Measurements from ENCODE around the gene ATF7IP.

The ATF7IP gene

DNA sequence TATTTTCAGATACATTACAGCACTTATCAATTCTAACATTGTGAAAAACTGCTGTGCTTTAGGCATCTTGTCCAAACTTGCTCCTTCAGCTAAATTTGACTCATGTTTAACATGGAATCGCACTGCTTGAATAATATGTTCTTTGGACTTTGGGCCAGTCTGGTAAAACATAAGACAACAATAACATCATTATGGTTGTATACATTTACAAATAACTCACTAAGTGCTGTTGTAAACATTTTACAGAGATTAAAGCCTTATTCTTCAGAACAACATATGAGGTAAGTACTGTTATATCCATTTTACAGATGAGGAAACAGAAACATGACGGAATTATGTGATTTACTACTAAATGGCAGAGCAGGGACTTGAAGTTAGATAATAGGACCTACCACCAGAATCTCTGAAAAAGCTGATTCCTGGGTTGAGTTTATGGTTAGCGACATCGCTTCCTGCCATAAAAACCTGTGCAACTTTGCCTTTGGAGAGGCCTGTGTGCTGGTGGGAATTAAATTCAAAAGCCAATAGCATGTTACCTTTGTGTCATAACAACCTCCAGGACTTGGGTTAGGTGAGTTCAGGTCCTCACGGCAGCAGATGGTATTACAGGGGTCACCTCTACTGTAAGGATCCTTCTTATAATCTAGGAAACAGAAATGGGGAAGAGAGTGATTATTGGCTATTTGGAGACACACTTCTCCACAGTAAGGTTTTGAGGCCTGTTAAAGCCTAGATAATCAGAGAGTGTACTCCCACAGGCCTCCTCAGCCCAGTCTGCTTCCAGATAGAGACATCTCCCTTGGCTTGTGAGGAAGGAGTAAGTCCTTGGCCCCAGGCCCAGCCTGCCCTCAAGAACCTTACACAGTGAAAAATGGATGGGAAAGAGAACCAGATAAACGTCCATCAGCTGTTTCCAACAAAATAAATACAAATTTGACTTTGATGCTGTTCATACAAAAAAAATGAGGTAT, 140.4 kb downstream of the ATF7IP start:
- no peak for DNase-seq

DNA sequence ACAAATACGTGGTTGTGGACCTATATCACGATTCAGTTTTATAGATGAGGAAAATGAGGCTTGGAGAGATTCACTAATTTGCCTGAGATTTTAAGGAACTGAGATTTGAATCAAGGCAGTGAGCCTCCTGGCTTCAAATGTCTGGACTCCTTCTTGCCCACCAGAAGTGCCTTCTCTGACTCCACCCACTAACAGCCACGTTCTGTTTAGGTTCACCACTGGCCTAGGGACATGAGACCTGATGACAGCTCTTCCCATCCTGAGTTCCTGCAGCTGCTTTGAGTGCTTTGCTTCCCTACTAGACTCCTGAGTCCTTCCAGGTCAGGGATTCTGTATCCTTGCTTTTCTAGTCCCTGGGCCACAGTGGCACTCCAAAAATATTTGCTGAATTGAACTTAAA, 145.1 kb downstream of the ATF7IP start:
- no peak for DNase-seq

DNA sequence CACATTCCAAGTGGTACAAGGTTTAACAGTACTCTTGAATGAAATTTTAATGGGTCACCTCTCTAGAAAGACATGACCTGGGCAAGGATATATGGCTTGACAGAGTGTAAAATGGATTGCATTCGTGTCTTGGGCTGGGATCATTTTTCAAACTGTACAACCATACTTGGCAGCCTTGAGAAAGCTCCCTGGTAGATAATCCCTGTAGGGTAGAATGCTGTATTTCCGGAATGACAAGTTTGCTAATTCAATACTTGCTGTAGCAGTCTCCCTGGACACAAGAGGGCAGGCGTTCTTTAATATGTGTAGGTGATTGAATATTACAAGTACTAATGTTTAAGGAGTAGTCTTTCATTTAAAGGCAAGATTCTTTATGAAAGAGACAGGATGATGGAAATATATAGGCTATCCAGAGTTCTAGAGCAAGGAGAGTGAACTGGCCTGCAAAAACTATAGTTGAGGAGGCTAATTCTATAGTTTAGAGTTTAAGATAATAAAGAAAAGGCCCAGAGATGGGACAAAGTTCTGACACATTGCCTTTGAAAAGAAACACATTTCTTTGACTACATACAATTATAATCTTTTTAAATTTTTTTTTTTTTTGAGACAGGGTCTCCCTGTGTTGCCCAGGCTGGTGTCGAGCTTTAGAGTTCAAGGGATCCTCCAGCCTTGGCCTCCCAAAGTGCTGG, 148.8 kb downstream of the ATF7IP start:
- no peak for DNase-seq

DNA sequence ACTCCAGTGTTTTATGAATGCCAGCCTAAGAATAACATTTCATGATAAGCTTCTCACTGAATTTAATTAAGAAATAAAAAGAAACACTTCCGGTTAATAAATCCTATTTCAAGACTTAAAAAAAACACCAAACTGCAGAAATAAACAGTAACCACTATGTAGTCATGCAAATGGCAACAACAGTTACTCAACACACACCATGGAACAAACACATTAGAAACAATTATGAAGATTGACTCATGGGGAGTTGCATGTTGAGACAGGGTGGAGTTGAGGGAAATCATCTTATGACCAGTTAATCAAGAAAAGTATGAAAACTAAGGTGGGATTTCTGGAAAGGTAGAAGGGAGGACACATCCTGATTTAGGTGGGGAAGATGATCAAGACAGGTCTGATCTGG, 149.5 kb downstream of the ATF7IP start:
- DNase-seq = no peak

DNA sequence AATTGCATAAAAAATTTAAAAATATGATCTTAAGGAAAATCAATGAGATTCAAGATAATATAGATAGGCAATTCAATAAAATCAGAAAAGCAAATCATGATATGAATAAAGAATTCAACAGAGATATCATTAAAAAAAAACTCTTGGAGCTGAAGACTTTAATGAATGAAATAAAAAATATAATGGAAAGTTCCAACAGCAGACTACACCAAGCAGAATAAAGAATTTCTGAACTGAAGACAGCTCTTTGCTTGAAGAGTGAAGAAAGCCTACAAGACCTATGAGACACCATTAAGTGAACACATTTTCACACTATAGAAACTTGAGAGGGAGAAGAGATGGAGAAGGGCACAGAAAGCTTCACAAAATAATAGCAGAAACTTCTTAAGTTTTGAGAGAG, 156.3 kb downstream of the ATF7IP start:
- DNase-seq = no peak

DNA sequence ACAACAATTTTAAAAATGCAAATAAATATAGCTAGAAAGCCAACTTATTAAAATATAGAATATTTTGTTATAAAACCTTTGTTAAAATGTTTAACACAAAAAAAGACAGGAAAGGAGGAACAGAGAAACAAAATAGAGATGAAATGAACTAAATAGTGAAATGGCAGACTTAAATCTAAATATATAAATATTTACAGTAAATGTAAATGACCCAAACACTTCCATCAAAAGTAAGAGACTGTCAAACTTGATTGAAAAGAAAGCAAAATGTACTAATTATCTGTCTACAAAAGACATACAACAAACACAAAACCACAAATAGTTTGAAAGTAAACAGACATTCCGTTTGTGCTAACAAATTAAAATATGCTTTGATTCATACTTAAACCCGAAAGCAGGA, 160.5 kb downstream of the ATF7IP start:
- no peak for DNase-seq

DNA sequence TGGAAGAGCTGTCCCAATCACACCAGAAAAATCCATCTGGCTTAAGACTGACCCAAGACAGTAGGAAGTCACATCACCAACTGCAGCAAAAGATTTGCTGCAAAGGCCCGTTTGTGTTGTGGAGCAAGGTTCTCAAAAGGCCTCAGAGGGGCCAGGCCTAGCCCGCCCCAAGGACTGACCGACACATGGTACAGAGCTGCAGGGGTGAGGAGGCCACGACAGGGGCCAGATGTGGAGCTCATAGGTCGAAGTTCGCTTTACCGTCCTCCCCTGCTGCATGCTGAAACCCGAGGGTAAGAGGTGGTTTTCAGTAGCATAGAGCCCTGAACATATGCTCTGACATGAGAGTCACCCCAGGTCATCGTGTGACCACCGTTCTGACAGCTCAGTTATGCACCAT, 166.7 kb downstream of the ATF7IP start:
- no peak for DNase-seq

DNA sequence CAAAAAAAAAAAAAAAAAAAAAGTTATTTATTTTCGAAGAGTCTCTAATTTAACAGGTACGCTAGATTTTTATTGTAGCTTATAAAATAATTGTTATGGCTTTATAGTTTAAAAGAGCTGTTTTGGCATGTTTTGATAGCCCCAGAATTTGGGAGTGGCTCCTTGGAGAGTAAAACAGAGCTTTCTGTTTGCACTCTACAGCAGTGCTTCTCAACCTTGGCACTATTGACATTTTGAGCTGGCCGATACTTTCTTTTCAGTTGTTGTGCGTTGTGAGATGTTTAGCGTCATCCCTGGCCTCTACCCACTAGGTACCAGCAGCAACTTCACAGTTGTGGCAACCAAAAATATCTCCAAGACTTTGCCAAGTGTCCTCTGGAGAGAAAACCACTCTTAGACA, 171.6 kb downstream of the ATF7IP start:
- DNase-seq = no peak

DNA sequence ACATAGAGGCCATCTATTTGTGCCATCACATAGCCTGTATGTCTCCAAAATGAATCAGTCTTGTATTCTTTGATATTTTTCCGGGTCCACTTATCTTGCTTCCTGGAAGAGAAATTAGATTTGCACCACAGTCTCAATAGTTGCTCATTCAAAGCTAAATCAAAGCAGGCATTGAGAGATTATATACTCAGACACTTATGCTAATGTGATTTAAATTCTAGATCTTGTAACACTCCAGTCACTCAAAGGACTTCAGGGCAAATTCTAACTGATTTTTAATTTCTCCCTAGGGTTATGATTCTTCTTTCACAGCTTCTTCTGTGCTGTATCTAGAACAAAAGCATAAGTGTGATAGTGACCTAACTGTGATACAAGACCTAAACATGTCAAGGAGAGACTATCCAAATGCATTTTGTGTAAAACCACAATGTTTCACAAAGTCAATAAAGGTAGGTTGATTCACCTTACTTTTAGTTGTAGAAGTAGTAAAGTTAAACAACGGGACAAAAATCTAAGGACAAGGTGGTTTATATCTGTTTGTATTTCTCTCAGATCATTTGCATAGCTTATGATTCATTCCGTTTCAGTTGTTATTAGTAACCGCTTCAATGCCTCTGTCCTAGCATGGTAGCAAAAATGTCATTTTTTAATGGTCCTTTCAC, 175.4 kb downstream of the ATF7IP start:
- DNase-seq = no peak

DNA sequence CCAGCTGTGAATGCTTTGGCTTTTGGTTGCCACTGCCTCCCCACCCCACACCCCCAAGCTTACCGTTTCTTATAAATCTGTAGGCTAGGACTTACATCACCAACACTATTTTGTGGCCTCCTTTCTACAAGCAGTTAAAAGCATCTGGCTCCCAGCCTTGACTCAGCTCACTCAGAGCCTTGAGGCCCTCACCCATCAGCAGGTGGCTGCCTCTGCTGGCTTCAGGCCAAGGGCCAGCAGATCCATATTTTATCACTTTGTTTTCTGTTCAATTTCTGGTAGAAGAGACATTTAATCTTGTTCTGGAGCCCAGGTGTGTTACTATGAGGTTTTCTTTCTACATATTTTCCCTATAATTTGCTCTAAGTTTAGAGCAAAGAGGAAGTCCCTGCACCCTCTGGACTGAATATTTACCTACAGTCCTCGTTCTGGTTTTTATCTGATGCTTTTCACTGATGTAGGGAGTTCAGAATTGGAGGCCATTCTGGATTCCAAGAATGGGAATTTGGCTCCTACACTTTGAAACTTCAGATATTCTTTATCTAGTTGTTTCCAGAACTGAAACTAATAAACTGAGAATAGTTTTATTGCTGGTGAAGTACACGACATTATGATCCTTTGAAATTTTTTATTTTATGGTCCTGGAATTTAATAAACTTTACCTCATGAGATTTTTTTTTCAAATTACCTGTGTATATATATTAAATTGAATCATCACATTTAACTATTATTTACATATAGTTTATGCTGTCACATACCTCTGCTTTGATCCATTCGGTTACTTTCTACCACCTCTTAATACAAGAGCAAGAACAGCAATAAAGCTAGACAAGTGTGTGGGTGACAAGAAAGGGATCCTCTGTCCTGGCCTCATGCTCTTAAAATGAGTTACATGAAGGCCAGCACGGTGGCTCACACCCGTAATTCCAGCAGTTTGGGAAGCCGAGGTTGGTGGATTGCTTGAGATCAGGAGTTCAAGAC, 180.0 kb downstream of the ATF7IP start:
- DNase-seq = no peak

DNA sequence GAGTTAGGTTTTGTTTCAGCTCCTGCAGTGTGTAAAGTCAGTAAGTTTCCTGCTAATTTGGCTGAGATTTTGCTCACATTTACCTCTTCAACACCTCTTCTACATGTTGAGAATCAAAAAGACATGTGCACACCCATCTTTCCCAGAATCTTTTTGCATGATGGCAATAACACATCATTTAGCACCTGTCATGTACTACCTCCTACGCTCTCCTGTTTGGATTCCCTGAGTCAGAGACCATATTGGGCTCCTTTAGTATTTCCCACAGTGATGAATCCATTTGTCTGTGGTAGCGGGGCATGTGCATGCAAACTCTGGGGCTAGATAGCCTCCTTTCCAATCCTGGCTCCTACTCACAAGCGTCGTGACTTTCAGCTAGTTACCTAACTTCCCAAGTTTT, 182.1 kb downstream of the ATF7IP start:
- no peak for DNase-seq

DNA sequence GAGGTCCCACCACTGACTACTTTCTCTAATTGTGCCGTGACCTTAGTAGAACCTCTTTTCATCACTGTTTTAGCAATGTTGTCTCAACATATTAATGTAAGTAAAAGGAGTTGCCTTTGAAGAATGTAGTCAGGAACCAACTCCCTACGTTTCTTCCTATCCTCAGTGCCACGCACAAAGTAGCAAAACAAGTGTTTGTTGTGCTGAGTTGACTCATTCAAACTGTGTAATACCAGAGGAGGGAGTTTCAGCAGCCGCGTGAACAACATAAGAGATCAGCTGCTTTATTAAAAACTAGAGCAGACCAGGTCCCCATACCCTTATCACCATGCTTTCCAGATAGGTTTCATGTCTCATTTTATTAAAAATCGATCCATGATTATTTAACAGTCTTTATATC, 183.1 kb downstream of the ATF7IP start:
- no peak for DNase-seq

Measured in activated CD4-positive, alpha-beta T cell treated with anti-CD3 and anti-CD28 coated beads, Interleukin-10, Interleukin-2, amounts not matched to agents 100 ng/mL and 50 ng/mL, durations not matched to agents 16 hours and 8 hours (primary cell).